ENCODE data around the gene ITIH5.
"Not testable (repeated sequence)": the region's sequence is repeated elsewhere in the genome, so short reads cannot be mapped to it uniquely, and the experiment has no call there.

The ITIH5 gene

DNA sequence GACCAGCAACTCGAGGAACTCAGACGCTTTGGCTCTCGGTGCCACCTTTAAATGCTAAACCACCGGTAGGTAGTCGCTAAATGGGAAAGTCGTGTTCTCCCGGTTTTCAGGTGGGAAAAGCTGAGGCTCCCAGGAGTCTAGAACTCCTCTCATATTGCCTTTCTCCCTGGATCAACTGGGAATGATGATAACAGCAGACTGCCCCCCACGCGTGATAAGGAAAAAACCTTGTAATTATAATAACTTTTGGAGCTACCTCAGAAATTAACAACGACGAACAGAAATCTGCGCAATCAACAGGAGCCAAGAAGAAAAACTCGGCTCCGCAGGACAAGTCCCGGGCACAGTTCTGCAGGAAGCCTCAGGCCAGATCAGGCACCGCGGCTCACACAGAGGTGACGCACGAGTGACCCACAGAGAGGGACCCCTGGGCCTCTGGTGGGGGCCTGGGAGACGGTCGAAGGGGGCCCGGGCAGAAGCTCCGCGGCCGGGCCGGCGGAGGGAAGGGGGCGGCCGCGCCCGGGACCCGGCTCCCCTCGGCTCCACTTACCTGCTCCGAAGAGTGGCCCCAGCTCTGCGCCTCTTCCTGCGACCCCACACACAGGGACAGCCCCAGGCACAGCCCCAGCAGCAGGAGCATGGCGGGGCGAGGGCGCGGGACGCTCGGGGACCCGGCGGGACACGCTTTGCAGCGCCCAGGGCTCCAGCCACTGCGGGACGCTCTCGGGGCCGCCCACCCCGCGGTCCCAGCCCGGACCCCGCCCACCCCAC, at the start of gene ITIH5:
Gene ITIH5, minus strand, starts transcription at position 714 of the 771 bp plus-strand sequence. Its CDS starts 74 bp downstream, at position 640.
- H3K27ac ChIP-seq, result no peak within 1 kb of the TSS
- no peak for TF ChIP-seq CTCF (IDR thresholded peaks at IDR 0.05)
- TF ChIP-seq ZFX (IDR thresholded peaks at IDR 0.05; ENCODE audit: borderline replicate concordance), result no peak

- H3K27ac ChIP-seq, result no peak overlapping the region
- no peak for TF ChIP-seq CTCF (IDR thresholded peaks at IDR 0.05)
- no peak for TF ChIP-seq ZFX (IDR thresholded peaks at IDR 0.05; ENCODE audit: borderline replicate concordance)
These were observed 48.7 kb upstream of the ITIH5 start for GRCh38 chr10:7715515-7715914.

GRCh38 chr10:7711075-7711474, 44.3 kb upstream of the ITIH5 start:
- not testable (repeated sequence) for H3K27ac ChIP-seq

DNA sequence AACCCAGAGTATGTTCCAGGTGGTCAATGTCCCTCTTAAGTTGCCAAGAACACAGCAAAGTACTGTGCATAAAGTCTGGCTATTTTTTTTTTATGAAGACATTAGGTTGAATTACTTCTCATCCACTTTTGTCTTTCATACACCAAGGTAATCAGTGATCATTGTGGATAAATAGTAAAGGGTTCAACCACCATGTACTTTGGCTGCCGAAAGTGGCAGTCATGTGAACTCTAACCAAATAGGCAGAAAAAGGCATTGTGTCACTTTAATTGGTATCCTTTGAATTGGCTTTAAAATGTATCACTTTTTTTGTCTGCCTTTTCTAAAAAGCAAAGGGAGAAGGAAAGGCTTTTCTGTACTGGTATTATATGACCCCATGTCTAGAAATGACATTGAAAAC, 43.7 kb upstream of the ITIH5 start:
- no peak for TF ChIP-seq ZFX (IDR thresholded peaks at IDR 0.05; ENCODE audit: borderline replicate concordance)
- TF ChIP-seq CTCF (IDR thresholded peaks at IDR 0.05), result no peak
- H3K27ac ChIP-seq, result no peak overlapping the region

DNA sequence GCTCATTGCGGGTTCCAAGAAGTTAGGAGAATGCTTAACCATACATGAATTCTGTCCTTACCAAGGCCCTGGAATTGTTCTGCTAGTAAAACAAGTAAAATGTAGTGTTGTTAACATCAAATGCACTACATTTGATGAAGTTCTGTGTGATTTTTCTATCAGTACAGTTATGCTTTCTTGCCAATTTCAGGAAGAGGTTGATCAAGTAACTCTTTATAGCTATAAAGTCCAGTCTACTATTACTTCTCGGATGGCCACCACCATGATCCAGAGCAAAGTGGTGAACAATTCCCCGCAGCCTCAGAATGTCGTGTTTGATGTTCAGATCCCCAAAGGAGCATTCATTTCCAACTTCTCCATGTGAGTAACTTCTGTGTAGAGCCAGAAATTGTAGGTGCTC, 42.1 kb upstream of the ITIH5 start:
- TF ChIP-seq ZFX (IDR thresholded peaks at IDR 0.05; ENCODE audit: borderline replicate concordance), result no peak
- no peak for TF ChIP-seq CTCF (IDR thresholded peaks at IDR 0.05)
- H3K27ac ChIP-seq, result no peak overlapping the region

- no peak overlapping the region for H3K27ac ChIP-seq
- TF ChIP-seq ZFX (IDR thresholded peaks at IDR 0.05; ENCODE audit: borderline replicate concordance) (no peak), CTCF (IDR thresholded peaks at IDR 0.05) (no peak)
These were observed 41.3 kb upstream of the ITIH5 start for GRCh38 chr10:7707858-7708622.

DNA sequence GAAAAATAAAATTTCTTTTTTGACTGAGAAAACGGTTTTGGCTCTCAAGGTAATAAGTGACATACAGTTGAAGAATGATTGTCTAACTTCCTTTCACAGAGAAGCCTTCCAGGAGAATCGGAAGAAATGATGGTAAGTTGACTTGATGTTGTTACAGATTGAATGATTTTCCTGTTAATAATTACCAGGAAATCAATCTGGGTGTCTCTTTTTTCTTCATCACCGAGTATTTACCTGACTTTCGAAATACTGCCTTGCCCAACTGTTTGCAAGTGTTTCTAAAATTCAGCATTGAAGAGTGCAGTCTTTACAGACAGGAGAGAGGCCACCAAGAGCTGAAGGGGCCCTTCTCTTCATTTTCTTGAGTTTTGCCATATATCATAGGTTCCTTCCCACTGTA, 40.3 kb upstream of the ITIH5 start:
- H3K27ac ChIP-seq, result no peak overlapping the region
- TF ChIP-seq ZFX (IDR thresholded peaks at IDR 0.05; ENCODE audit: borderline replicate concordance) (no peak), CTCF (IDR thresholded peaks at IDR 0.05) (no peak)

Measured in 22Rv1 (cell line).